DMS53 treated with DMSO at 0.1 percent for 48 hours (cell line): ENCODE measurements around the gene TRMT112.
A peak's percentile ranks its signal among the peaks of the same experiment; 100 is the strongest.

Source experiments
- DNase-seq: peaks from one replicate; lab custom pipeline; 2025; ENCODE audit not compliant: unreplicated experiment; lab: John Stamatoyannopoulos, UW

The TRMT112 gene

DNA sequence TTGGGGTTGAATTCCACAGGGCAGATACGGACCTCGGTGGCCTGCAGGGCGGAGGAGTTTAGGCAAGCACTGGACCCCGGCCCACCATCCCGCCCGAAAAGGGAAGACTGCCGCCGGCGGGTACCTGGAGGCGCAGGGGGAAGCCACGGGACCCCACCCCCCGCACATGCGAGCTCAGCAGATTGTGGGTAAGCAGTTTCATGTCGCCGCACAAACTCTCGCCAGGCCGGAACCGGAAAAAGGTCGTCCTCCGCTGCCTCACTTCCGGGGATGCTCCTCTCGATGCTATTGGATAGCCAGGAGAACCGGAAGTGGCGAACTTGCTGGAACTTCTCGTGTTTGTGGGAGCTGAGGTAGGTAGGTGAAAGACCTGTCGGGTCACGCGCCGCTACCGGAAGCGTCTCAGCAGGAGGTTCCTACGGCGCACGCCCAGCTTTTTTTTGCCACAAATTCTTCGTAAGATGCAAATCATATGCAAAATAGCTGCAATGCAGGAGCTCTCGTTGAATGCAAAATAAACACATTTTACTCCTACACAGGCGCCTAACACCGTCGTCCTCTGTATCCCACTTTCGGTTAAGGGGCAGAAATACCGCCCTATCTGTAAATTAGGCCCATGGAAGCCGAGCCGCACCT is at the start of gene TRMT112:
Gene TRMT112, minus strand, starts transcription at position 235 of the 636 bp plus-strand sequence. Its CDS starts 33 bp downstream, at position 202.
- peak; percentile 98 for DNase-seq

DNA sequence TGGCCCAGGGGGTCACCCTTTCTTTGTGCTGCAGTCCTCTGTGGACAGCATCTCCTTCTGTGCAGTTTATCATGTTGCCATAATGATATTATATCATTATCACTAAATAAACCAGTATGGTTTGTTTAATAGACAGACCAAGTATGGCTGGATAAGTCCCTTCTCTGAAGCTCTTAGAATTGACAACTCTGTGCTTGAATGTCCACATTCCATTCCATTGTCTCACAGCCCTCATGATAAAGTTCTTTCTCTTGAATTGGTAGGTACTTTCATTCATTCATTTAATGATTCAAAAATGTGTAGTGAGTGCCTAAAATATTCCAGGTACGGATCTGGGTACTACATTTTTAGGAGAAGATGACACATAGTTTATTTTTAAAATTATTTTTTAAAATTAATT is 49.4 kb upstream of the TRMT112 start:
- no peak for DNase-seq

DNA sequence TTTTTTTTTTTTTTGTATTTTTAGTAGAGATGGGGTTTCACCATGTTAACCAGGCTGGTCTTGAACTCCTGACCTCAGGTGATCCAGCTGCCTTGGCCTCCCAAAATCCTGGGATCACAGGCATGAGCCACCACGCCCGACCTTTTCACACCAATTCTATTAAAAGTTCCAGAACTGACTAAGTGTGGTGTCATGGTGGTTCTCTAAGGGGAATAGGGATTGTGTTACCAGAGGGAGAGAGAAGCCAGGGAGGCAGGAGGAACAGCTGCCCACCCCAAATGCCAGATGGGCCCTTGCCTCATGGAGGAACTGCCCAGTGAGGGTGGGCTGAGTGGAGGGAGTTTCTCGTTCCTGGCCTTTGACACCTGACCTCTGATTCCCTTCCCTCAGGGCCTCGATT is 47.6 kb upstream of the TRMT112 start:
- no peak for DNase-seq

DNA sequence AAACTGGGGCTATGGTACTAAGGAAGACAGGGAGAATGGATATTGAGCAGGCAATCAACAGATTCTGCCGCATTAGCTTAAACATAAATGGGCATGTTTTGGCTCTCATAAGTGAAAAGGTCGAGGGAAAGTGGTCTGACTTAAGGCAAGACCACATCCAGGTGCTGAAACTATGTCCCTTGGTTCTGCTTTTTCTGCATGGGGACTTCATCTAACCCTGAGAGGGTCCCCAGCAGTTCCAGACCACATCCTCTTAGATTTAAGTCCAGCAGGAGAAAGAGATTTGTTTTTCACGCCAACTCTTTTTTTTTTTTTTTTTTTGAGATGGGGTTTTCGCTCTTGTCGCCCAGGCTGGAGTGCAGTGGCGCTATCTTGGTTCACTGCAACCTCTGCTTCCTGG is 47.1 kb upstream of the TRMT112 start:
- no peak for DNase-seq

DNA sequence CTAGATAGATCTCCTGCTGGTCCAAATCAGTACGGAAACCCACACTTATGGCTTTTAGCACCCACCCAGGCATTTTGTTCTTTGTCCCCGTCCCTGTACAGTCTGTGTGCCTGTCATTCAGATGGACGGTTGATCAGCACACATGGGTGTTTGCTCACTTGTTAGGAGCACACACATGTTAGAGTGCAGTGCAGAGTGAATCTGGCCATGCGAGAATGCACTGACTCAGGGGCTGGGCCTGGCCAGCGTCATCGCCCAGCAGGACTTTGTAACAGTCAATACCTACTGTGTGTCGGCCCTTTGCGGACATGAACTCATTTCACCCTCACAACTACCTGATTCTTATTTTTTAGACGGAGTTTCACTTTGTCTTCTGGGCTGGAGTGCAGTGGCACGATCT is 45.0 kb upstream of the TRMT112 start:
- DNase-seq = no peak

DNA sequence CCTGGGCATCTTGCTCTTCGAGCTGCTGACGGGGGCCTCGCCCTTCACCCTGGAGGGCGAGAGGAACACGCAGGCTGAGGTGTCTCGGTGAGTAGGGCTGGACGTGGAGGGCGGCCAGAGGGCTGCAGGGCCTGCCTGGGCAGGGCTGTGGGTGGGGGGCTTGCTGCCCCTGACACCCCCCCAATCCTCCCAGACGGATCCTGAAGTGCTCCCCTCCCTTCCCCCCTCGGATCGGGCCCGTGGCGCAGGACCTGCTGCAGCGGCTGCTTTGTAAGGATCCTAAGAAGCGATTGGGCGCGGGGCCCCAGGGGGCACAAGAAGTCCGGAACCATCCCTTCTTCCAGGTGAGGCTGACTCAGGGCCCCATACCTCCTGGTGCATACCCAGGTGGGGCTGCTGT is 44.3 kb upstream of the TRMT112 start:
- DNase-seq = no peak

DNA sequence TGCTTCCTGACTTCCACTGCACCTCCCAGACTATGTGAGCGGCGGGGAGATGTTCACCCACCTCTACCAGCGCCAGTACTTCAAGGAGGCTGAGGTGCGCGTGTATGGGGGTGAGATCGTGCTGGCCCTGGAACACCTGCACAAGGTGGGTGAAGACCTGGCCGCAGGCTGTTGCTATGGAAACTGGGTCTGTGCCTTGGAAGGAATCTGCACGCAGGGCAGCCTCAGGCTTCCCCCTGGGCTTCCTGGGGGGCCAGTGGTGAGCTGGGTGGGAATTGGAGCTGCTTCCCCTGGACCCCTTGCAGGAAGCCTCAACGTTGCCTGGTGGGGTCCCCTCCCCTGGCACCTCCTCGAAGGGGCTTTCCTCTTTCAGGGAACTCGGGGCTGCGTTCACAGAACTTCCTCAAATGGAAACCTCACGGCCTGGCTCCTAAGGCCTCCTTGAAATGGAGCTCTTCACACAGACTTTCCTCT is 43.1 kb upstream of the TRMT112 start:
- DNase-seq = no peak

DNA sequence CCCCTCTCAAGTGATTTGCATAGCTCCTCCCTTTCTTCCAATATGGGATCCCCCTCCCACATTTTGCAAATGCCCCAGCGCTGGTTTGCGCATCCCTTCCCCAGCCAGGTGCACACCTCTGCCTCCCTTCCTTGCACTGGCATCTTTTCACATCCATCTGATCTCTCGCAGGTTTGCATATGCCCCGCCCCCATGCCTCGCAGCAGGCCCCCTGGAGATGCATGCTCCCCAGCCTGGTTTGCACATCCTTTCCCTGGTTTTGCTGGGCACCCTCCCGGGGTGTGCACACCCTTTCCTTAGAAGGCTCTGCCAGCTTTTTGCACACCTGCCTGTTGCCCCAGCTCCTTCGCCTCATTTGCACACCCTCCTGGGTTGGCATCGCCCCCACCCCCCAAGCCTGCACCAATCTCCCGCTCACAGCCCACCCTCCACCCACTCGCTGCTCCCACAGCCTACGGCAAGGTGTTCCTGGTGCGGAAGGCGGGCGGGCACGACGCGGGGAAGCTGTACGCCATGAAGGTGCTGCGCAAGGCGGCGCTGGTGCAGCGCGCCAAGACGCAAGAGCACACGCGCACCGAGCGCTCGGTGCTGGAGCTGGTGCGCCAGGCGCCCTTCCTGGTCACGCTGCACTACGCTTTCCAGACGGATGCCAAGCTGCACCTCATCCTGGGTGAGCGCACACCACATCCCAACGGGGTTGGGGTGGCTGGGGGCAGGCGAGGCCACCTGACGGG is 42.5 kb upstream of the TRMT112 start:
- DNase-seq = no peak

DNA sequence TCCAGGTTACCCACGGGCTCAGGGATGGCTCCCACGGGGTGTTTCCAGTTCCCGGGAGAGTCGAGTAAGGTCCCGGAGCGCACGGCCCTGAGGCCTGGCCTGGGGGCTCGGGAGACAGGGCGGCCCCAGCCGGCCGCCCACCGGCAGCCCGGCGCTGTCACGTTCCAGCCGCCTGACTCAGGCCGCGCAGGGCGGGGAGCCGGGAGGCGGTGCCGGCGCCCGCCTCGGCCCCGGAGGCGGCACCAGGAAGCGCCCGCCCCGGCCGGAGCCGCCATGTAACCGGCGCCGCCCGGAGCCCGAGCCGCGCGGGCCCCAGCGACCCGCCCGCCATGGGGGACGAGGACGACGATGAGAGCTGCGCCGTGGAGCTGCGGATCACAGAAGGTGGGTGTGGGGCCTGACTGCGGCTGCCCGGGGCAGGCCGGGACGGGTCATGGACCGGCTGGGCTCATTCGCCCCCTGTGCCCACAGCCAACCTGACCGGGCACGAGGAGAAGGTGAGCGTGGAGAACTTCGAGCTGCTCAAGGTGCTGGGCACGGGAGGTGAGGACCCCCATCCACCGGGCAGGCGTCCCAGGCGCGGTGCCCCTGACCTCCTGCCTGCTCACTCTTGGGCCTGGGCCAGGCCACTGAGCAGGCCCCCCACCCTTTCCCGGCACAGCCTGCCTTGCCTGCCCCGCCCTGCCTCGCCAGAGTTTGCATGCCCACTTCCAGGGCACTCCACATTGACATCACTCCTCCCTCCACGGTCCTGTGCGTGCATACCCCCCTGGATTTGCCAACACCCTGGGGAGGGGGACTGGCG is 41.8 kb upstream of the TRMT112 start, which contains the start of gene RPS6KA4:
Gene RPS6KA4, plus strand, starts transcription at position 256 of the 805 bp plus-strand sequence. Its CDS starts 74 bp downstream, at position 330.
- DNase-seq = peak; percentile 22

DNA sequence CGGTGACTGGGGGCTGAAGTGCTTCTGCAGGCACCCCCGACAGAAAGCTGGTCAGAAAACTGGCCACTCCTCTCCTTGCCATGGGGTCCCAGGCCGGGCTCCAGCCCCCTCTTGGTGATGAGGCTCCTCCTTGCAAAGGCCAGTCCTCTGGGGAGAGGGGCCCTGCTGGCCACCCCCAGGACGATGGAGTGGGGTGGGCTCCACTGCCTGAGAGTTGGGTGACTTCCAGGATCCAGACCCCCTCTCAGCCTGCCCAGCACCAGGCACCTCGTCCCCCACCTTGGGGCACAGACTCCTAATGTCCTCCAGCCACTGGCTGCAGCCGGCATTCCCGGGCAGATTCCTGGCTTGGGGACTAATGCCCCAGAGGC is 41.2 kb upstream of the TRMT112 start:
- no peak for DNase-seq

DNA sequence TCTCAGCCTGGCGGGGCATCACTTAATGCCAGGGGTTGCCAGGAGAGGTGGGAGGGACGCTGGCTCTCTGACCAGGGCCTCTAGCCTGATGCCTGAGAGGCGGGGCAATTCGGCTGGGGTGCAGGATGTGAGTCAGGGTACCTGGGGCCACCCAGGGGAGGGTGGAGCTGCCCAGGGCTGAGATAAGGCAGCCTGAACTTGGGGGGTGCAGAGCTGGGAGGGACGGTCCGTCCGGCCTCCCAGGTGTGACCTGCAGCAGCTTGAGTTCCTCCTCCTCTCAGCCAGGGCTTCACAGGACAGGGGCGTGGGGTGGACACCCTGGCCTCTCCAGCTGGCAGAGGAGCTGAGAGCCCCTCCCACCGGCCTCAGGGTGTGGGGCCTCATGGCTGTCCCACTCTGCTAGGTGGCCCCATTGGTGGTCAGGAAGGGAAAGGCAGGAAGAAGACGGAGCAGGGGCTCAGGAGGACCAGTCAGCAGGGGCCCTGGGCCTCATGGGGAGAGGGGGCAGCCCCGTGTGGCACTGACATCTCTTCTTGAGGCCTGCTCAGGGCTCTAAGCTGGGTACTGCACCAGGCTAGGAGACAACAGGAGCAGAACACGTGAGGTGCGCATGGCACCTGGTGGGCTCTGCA is 40.7 kb upstream of the TRMT112 start:
- DNase-seq = no peak

DNA sequence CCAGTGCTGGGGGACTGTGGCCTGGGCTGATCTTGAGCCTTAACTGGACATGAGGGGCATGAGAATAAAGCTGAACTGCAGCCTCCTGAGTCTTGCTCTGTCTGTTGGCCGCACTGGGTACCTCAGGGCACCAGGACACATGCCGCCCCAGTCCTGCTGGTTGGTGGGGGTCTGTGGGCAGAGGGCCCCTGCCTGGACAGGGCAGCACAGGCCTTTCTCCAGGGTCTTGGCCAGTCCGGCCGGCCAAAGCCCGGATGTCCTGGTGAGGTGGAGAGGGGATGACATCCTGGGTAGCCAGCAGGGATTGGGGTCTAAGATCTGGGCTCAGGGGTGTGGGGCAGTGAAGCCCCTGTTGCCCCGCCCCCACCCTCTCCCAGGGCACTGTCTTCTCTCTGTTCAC is 40.1 kb upstream of the TRMT112 start:
- DNase-seq = no peak

DNA sequence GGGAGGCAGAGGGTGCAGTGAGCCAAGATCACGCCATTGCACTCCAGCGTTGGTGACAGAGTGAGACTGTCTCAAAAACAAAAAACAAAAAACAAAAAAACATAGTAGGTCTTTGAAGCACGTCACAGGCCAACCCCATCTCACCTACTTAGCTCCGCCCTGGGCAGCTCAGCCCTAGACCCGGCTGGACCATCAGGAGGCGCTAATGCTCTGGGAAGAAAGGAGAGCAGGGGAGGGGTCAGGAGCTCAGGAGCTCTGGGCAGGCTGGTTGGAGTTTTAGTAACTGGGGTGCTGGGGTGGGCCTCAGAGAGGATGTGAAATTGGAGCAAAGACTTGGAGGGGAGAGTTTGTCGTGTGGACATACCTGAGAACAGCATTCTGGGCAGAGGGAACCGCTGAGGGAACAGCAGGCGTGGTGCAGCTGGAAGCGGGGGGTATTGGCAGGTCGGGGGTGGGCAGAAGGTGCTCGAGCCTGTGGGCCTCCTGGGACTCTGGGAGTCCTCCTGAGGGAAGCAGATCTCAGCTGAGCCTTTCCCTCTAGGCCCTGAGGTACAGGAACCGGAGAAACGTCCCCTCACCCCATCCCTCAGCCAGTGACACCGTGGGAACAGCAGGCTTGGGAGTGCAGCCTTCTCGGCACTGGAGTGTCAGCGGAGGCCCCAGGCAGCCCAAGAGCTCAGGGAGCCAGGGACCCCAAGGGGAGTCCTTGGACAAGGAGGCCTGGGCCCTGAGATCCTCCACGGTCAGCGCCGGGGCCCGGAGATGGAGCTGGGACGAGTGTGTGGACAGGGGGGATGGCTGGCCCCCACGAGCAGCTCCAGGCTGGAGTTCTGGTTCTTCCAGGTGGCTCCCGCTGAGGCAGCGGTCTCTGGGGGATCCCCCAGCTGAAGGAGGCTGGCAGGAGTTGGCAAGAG is 39.4 kb upstream of the TRMT112 start:
- DNase-seq = no peak

DNA sequence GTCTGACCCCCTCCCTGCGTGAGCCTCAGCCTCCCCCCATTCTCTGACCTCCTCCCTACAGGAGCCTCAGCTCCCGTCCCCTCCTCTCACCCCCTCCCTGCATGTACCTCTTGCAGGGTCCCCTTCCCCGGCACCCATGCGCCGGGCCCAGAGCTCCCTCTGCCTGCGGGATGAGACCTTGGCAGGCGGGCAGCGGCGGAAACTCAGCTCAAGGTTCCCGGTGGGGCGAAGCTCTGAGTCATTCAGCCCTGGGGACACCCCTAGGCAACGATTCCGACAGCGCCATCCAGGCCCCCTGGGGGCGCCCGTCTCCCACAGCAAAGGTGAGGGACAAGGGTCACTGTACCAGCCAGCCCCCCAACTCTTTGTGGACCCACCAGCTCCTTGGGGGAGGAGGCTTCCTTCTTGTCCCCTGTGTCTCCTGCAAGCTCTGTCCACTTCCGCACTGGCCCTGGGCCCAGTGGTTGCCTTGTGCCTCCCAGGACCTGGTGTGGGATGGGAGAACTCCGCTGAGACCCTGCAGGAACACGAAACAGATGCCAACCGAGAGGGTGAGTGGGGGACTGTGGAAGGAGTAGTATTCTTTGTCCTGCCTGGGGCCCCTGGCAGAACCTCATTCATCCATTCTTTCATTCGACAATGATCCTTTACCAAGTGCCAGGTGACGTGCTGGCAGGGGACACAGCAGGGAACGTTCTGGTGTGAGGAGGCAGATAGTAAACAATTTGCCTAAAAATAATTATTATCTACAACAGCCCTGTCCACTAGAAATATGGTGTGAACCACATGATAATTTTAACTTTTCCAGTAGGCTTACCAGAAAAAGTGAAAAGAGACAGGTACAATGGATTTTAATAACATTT is 38.0 kb upstream of the TRMT112 start:
- DNase-seq = peak; percentile 82

DNA sequence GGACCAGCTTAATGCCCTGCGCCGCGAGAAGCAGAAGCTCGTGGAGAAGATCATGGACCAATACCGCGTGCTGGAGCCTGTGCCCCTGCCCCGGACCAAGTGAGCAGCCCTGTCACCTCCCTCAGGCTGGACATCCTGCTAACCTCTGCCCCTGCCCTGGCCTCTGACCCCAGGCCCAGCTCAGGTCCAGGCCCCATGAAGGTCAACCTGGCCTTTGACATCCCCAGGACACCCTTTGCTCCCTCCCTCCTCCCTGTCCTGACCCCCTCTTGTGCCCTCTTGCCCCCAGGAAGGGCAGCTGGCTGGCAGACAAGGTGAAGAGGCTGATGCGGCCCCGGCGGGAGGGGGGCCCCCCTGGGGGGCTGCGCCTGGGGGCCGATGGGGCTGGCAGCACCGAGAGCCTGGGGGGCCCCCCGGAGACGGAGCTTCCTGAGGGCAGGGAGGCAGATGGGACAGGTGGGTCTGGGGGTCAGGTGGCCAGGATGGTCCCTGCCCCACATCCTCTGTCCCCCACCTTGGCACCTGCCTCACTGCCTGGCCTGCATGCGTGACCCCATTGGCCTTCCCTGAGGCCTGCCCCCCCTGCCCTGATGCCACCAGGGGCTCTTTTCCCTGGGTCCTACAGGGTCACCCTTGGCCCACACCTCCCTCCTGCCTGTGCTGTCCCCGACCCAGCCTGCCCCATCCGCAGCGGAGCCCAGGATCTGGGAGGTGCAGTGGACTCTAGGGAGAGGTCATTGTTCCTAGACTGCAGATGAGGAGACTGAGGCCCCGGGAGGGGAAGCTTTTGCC is 36.6 kb upstream of the TRMT112 start:
- DNase-seq = no peak

DNA sequence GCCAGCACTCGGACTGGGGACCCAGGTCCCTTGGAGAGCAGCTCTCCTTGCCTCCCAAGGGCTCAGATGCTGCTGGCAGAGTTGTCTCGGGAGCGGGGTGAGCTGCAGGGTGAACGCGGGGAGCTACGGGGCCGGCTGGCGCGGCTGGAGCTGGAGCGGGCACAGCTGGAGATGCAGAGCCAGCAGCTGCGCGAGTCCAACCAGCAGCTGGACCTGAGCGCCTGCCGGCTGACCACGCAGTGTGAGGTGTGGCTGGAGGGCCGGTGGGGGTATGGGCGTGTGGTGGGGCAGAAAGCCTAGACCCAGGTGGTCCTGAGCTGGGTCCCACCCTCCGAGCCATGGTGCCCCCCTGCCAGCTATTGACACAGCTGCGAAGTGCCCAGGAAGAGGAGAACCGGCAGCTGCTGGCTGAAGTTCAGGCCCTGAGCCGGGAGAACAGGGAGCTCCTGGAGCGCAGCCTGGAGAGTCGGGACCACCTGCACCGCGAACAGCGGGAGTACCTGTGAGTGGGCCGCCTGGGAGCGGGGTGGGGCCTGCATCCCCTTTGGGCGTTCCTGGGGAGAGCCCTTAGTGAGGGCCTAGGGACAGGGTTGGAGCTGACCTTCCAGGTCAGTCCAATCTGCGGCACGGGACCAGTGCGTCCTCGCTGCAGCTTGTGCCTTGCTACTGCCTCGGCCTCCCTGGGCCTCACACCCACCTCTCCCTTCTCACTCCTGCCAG is 35.8 kb upstream of the TRMT112 start:
- peak; percentile 27 for DNase-seq

DNA sequence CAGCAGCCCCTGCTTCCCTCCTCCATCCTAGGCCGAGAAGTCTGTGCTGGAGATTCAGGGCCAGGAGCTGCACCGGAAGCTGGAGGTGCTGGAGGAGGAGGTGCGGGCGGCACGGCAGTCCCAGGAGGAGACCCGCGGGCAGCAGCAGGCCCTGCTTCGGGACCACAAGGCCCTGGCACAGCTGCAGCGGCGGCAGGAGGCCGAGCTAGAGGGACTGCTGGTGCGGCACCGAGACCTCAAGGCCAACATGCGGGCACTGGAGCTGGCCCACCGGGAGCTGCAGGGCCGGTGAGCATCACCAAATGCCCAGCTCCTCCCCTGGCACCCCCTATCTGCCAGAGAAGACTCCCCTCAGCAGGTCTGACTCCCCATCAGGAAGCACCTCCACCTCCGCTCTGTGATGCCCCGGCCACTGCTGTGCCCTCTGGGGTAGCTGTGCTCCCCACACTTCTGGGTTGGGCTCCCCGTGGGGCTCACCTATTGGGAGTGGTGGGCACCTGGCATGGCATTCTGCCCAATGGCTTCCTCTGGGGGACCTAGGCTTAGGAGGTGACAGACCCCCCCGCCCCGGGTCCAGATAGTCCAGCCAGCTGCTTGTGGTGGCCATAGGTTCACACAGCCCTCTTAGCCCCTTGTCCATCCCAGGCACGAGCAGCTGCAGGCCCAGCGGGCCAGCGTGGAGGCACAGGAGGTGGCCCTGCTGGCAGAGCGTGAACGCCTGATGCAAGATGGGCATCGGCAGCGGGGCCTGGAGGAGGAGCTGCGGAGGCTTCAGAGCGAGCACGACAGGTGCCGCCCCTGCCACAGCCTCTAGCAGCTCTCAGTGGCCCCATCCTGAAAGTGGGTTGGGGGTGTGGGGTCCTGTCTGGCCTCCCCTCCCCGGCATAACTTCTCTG is 35.0 kb upstream of the TRMT112 start:
- DNase-seq = no peak
